ENCODE results near the gene RAI1. TPM values are rescaled to one million over a fixed set of nuclear protein-coding genes. Genes with fewer than 3 reads are reported as not detected.

RAI1 gene
- total and polyA plus RNA-seq, 2 experiments from 2014 or later: 0.87 to 0.89 TPM

GRCh38 chr17:17647524-17648178, 33.6 kb upstream of the RAI1 start:
- no peaks in the 10 kb centered on the region for H3K4me1 ChIP-seq (ENCODE audit: insufficient read depth)
- H3K36me3 ChIP-seq (ENCODE audit: insufficient read depth): no peaks in the 10 kb centered on the region
- no peak for TF ChIP-seq EZH2 (IDR thresholded peaks at IDR 0.05; ENCODE audit: low read depth, unreplicated experiment)
- H3K27me3 Mint-ChIP-seq (ENCODE audit: insufficient read depth, low read depth, poor library complexity): peaks cover 10% of the 10 kb centered on the region
- no peak overlapping the region for H3K4me2 ChIP-seq
- no peak overlapping the region for H3K4me3 ChIP-seq
- 0 out of 2 replicates have a peak, but pooled peaks cover 2% of the 10 kb centered on the region for H3K9me2 ChIP-seq (ENCODE audit: insufficient read depth)
- peaks cover 23% of the 10 kb centered on the region for H3K9me3 Mint-ChIP-seq
- DNase-seq (ENCODE audit: low spot score) (no peak), ATAC-seq (no peak)
- no peak overlapping the region for H3K27ac Mint-ChIP-seq
- H3K27ac ChIP-seq (ENCODE audit: low read depth): no peak overlapping the region
- no peaks in the 10 kb centered on the region for H4K20me1 ChIP-seq (replicated peaks; ENCODE audit: insufficient read depth)
- H3K36me3 Mint-ChIP-seq (ENCODE audit: low read depth): peaks cover 7% of the 10 kb centered on the region
- no peaks in the 10 kb centered on the region for H3K27me3 ChIP-seq (ENCODE audit: insufficient read depth)
- H3K4me1 Mint-ChIP-seq: no peaks in the 10 kb centered on the region; the same call in 2 of the 3 replicates
- no peak overlapping the region for H3K4me3 Mint-ChIP-seq
- no peak overlapping the region for H2AFZ ChIP-seq
- no peaks in the 10 kb centered on the region for H3F3A ChIP-seq (replicated peaks; ENCODE audit: low read depth)
- H3K79me2 ChIP-seq (replicated peaks; ENCODE audit: insufficient read depth): no peaks in the 10 kb centered on the region

DNA sequence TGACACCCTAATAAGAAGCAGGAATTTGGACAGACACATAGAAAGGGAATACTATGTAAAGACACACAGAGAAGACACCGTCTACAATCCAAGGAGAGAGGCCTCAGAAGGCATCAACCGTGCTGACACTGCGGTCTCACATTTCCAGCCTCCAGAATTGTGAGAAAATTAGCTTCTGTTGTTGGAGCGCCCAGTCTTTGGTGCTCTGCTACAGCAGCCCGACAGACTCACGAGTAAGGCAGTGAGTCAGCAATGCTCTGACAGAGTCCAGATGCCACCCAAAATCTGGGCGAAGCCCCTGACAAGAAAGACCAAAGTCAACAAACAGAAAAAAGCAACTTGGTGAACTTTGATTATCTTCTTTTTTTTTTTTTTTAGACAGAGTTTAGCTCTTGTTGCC, 32.5 kb upstream of the RAI1 start:
- H3K4me3 Mint-ChIP-seq: no peak overlapping the region
- no peak for ATAC-seq
- Histone ChIP-seq H3F3A (replicated peaks; ENCODE audit: low read depth) (no peaks in the 10 kb centered on the region), H3K4me1 (ENCODE audit: insufficient read depth) (no peaks in the 10 kb centered on the region), H3K4me2 (no peak overlapping the region), H3K9me2 (ENCODE audit: insufficient read depth) (0 out of 2 replicates have a peak, but pooled peaks cover 2% of the 10 kb centered on the region), H3K27ac (ENCODE audit: low read depth) (no peak overlapping the region), H3K4me3 (no peak overlapping the region), H3K27me3 (ENCODE audit: insufficient read depth) (no peaks in the 10 kb centered on the region), H3K79me2 (replicated peaks; ENCODE audit: insufficient read depth) (no peaks in the 10 kb centered on the region), H3K36me3 (ENCODE audit: insufficient read depth) (no peaks in the 10 kb centered on the region), H2AFZ (no peak overlapping the region), H4K20me1 (replicated peaks; ENCODE audit: insufficient read depth) (no peaks in the 10 kb centered on the region)
- DNase-seq (ENCODE audit: low spot score): no peak
- TF ChIP-seq EZH2 (IDR thresholded peaks at IDR 0.05; ENCODE audit: low read depth, unreplicated experiment) (no peak), ZNF331 (CRISPR knock-in tag; IDR thresholded peaks at IDR 0.05; ENCODE audit: low read depth) (no peak), STAT1 (IDR thresholded peaks at IDR 0.05; ENCODE audit: unreplicated experiment) (no peak), CREB1 (CRISPR knock-in tag; IDR thresholded peaks at IDR 0.05; ENCODE audit: low read depth) (no peak), NANOG (IDR thresholded peaks at IDR 0.05; ENCODE audit: borderline replicate concordance) (no peak), EZH2phosphoT487 (IDR thresholded peaks at IDR 0.05; ENCODE audit: unreplicated experiment) (no peak), ETS1 (IDR thresholded peaks at IDR 0.05) (no peak), JUNB (IDR thresholded peaks at IDR 0.05; ENCODE audit: unreplicated experiment) (no peak), ZNF114 (CRISPR knock-in tag; IDR thresholded peaks at IDR 0.05) (no peak), POLR2AphosphoS5 (IDR thresholded peaks at IDR 0.05; ENCODE audit: low read depth) (no peak)
- TF ChIP-seq, protein P1, sequence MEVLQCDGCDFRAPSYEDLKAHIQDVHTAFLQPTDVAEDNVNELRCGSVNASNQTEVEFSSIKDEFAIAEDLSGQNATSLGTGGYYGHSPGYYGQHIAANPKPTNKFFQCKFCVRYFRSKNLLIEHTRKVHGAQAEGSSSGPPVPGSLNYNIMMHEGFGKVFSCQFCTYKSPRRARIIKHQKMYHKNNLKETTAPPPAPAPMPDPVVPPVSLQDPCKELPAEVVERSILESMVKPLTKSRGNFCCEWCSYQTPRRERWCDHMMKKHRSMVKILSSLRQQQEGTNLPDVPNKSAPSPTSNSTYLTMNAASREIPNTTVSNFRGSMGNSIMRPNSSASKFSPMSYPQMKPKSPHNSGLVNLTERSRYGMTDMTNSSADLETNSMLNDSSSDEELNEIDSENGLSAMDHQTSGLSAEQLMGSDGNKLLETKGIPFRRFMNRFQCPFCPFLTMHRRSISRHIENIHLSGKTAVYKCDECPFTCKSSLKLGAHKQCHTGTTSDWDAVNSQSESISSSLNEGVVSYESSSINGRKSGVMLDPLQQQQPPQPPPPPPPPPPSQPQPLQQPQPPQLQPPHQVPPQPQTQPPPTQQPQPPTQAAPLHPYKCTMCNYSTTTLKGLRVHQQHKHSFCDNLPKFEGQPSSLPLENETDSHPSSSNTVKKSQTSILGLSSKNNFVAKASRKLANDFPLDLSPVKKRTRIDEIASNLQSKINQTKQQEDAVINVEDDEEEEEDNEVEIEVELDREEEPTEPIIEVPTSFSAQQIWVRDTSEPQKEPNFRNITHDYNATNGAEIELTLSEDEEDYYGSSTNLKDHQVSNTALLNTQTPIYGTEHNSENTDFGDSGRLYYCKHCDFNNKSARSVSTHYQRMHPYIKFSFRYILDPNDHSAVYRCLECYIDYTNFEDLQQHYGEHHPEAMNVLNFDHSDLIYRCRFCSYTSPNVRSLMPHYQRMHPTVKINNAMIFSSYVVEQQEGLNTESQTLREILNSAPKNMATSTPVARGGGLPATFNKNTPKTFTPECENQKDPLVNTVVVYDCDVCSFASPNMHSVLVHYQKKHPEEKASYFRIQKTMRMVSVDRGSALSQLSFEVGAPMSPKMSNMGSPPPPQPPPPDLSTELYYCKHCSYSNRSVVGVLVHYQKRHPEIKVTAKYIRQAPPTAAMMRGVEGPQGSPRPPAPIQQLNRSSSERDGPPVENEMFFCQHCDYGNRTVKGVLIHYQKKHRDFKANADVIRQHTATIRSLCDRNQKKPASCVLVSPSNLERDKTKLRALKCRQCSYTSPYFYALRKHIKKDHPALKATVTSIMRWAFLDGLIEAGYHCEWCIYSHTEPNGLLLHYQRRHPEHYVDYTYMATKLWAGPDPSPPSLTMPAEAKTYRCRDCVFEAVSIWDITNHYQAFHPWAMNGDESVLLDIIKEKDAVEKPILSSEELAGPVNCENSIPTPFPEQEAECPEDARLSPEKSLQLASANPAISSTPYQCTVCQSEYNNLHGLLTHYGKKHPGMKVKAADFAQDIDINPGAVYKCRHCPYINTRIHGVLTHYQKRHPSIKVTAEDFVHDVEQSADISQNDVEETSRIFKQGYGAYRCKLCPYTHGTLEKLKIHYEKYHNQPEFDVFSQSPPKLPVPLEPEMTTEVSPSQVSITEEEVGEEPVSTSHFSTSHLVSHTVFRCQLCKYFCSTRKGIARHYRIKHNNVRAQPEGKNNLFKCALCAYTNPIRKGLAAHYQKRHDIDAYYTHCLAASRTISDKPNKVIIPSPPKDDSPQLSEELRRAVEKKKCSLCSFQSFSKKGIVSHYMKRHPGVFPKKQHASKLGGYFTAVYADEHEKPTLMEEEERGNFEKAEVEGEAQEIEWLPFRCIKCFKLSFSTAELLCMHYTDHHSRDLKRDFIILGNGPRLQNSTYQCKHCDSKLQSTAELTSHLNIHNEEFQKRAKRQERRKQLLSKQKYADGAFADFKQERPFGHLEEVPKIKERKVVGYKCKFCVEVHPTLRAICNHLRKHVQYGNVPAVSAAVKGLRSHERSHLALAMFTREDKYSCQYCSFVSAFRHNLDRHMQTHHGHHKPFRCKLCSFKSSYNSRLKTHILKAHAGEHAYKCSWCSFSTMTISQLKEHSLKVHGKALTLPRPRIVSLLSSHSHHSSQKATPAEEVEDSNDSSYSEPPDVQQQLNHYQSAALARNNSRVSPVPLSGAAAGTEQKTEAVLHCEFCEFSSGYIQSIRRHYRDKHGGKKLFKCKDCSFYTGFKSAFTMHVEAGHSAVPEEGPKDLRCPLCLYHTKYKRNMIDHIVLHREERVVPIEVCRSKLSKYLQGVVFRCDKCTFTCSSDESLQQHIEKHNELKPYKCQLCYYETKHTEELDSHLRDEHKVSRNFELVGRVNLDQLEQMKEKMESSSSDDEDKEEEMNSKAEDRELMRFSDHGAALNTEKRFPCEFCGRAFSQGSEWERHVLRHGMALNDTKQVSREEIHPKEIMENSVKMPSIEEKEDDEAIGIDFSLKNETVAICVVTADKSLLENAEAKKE (CRISPR knock-in tag; IDR thresholded peaks at IDR 0.05): no peak
- TF ChIP-seq, protein P2, sequence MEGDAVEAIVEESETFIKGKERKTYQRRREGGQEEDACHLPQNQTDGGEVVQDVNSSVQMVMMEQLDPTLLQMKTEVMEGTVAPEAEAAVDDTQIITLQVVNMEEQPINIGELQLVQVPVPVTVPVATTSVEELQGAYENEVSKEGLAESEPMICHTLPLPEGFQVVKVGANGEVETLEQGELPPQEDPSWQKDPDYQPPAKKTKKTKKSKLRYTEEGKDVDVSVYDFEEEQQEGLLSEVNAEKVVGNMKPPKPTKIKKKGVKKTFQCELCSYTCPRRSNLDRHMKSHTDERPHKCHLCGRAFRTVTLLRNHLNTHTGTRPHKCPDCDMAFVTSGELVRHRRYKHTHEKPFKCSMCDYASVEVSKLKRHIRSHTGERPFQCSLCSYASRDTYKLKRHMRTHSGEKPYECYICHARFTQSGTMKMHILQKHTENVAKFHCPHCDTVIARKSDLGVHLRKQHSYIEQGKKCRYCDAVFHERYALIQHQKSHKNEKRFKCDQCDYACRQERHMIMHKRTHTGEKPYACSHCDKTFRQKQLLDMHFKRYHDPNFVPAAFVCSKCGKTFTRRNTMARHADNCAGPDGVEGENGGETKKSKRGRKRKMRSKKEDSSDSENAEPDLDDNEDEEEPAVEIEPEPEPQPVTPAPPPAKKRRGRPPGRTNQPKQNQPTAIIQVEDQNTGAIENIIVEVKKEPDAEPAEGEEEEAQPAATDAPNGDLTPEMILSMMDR (conservative IDR thresholded peaks at IDR 0.05; ENCODE audit: low read depth in 2 of 2): no peak
- no peak overlapping the region for H3K27ac Mint-ChIP-seq
- H3K4me1 Mint-ChIP-seq: no peaks in the 10 kb centered on the region; the same call in 2 of the 3 replicates
- H3K36me3 Mint-ChIP-seq (ENCODE audit: low read depth): peaks cover 7% of the 10 kb centered on the region
- H3K27me3 Mint-ChIP-seq (ENCODE audit: insufficient read depth, low read depth, poor library complexity): peaks cover 10% of the 10 kb centered on the region
- H3K9me3 Mint-ChIP-seq: peaks cover 23% of the 10 kb centered on the region

All from GM23338 (cell line).